HG03378 (cell line): ENCODE data around the gene ANAPC16.
A peak's percentile ranks its signal among the peaks of the same experiment; 100 is the strongest.
"Not testable (repeated sequence)": the region's sequence is repeated elsewhere in the genome, so short reads cannot be mapped to it uniquely, and the experiment has no call there.

Experiments
- ATAC-seq: cut with Tn5 transposase; IDR thresholded peaks from one replicate; pipeline ENCODE4 v1.9.1; 2021; ENCODE audit warnings: mild to moderate bottlenecking, moderate library complexity; ENCODE audit not compliant: unreplicated experiment

ANAPC16 gene

DNA sequence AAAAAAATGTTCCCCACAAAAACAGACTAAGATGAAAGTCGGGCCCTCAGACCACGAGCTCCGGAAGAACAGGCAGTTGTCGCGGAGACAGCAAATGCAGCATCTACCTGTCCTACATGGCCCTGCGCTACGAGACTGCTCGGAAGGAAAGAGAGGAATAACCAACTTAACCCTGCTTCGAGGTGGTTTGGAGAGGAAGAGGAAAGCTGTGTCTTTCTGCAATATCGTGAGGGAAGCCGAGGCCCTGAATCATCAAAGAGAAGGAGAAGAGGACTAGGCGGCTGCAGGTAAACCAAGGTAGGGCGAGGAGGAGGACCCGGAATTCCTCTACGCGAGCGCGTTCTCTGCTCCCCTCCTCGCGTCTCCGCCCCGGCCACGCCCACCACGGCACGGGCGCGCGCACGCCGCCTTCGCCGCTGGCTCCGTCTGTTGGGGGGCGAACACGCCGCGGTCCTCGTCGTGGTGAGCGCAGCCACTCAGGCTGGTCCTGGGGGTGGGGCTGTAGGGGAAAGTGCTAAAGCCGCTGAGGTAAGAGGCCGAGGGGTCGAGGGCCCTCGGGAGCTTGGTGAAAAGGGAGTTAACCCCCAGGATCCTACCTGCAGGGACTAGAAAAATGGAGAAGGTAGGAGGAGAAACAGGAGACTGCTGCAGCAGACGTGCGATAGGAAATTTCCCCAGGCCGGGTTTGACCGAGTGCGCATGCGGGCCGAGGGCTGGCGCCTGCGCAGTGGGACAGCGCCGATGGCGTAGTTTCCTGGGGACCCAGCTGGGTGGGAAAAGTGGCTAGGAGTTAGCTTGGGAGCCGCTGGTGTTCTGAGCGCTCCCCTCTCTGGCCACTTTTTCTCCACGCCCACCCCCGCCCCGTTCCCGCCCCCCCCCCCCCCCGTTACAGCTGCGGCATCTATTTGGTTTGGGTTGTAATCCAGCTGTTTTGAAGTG is at the start of gene ANAPC16, which contains the start of gene ASCC1:
Gene ANAPC16 (plus strand): TSS at position 402 of the 939 bp plus-strand sequence. CDS start 7,903 bp downstream, outside the sequence.
Gene ASCC1 (minus strand): TSS at position 666 of the 939 bp plus-strand sequence. CDS start 2,978 bp downstream, outside the sequence.
- peak; percentile 56 for ATAC-seq

DNA sequence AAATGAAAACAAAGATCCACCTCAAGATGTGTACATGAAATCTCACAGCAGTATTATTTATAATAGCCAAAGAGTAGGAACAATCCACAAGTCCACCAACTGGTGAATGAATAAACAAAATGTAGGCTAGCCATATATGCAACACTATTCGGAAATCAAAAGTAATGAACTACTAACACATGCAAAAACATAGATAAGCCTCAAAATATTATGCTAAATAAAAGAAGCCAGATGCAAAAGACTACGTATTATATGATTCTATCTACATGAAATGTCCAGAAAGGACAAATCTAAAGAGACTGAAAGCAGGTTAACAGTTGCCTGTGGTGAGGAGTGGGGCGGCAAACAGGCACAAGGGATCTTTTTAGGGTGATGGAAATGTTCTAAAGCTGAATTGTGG is 48.7 kb upstream of the ANAPC16 start:
- ATAC-seq, result no peak

- no peak for ATAC-seq
Measured at GRCh38 chr10:72170263-72170662, 45.5 kb upstream of the ANAPC16 start.

GRCh38 chr10:72170733-72171132 is 45.1 kb upstream of the ANAPC16 start:
- no peak for ATAC-seq

DNA sequence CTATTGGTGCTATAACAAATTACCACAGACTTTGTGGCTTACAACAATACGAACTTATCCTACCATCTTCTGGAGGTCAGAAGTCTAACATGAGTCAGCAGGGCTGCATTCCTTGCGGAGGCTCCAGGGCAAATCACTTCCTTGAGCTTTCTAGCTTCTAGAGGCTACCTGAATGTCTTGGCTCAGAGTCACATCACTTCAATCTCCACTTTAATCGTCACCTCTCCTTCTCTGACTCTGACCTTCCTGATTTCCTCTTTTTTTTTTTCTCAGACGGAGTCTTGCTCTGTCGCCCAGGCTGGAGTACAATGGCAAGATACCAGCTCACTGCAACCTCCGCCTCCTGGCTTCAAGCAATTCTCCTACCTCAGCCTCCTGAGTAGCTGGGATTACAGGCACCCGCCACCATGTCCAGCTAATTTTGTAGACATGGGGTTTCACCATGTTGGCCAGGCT is 44.6 kb upstream of the ANAPC16 start:
- ATAC-seq, result no peak

- no peak for ATAC-seq
Measured at GRCh38 chr10:72173262-72173618, 42.6 kb upstream of the ANAPC16 start.

GRCh38 chr10:72173619-72174296 is 42.1 kb upstream of the ANAPC16 start:
- no peak for ATAC-seq

DNA sequence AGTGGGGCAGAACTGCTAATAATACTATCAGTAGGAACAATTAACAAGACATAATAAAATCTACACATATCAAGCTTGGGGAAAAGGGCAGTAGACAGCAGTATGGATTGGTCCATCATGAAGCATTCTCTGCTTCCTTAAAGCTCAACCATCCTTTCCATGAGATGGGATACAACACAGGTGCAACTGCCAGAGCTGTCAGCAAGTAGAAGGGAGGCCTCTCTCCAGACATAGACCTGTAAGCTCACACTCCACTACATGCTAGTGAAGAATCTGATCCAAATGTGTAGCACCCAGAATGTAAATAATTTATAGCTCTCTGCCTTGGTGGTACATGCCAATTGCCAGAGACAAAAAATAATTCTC is 41.5 kb upstream of the ANAPC16 start:
- ATAC-seq, result no peak

- ATAC-seq, result no peak
Measured at GRCh38 chr10:72175149-72175548, 40.7 kb upstream of the ANAPC16 start.

GRCh38 chr10:72176701-72177100 is 39.1 kb upstream of the ANAPC16 start:
- no peak for ATAC-seq

DNA sequence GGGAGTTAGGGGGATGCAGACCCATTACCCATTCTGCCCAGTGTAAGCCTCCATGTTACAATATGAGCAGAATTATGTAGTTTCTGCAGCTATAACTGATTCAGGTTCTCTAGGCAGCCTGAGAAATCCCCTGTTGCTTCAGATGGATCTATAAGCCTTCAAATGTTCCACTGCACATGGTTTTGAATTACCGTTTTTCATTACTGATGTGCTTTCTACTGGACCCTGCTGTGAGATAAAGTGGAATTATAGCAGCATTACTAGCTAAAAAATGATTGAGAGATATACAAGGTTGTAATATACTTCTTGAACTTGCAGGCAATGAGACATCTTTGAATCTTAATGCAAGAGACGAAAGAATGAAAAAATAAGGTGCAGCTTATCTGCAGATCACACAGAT is 38.4 kb upstream of the ANAPC16 start:
- ATAC-seq, result no peak

- ATAC-seq, result no peak
Measured at GRCh38 chr10:72184156-72184555, 31.7 kb upstream of the ANAPC16 start.

DNA sequence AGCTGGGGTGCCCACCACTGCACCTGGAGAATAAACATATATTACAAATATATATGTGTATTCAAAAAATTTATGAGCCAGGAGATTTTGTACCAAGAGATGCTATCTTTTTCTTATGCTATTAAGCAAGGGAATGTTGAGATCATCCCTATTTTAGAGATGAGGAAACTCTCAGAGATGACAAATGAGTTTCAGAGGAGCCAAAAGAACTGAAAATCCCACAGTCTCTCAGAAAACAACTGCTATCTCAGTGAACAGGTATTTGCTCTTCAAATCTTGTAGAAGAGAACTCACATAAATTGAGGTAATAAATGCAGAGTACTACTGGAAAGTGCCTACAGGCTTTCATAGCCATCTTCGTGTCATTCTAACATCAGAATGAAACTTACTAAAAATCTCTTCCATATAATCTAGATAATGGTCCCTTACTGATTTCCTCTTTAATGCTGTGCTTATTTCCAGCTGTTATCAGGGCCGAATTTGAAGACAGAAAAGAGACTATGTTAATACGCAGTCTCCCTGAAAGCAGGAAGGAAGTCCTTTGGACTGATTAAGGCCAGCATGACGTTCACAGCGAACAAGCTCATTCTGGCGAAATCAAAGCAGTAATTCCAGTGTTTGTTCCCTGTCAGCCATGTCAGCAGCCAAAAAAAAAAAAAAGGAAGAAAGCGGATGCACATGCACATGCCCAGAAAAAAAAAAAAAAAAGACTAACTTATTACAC is 29.4 kb upstream of the ANAPC16 start:
- ATAC-seq, result no peak

DNA sequence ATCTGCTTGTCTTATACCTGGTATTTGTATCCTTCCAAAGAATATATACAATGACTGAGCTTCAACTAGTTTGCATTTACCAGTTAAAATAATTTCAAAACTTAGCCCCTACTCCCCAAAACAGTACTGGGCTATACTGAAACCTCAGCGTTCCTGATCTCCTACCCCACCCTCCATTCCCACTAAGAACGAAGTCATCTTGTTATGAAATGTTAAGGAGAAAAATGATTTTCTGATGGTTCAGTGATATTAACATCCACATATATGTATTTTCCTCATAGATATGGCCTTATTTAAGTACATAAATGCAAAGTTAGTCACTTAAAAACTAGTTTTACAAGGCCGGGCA is 28.9 kb upstream of the ANAPC16 start:
- ATAC-seq, result no peak

GRCh38 chr10:72194949-72195348 is 20.9 kb upstream of the ANAPC16 start:
- no peak for ATAC-seq

DNA sequence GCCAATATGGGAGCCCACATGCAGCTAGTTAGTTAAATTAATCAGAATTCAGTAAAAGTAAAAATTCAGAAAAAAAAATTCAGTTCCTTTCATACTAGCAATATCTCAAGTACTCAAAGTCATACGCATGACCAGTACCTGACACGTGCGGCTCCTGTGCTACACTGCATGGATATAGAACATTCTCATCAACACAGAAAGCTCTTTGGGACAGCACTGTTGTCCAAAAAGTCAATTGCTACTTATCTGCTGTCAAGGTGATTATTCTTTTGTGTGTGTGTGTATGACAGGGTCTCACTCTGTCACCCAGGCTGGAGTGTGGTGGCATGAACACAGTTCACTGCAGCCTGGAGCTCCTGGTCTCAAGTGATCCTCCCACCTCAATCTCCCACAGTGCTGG is 14.9 kb upstream of the ANAPC16 start:
- ATAC-seq, result no peak

DNA sequence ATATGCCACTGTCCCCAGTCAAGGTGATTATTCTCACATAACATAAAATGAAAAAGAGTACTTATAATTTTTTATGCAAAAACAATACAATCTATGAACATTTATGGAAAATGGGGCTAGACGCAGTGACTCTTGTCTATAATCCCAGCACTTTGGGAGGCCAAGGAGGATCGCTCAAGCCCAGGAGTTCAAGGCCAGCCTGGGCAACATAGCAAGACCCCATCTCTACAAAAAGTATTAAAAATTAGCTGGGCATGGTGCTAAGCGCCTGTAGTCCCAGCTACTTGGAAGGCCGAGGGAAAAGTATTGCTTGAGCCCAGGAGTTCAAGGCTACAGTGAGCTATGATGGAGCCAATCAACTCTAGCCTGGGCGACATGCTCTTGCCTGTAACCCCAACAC is 14.5 kb upstream of the ANAPC16 start:
- no peak for ATAC-seq

DNA sequence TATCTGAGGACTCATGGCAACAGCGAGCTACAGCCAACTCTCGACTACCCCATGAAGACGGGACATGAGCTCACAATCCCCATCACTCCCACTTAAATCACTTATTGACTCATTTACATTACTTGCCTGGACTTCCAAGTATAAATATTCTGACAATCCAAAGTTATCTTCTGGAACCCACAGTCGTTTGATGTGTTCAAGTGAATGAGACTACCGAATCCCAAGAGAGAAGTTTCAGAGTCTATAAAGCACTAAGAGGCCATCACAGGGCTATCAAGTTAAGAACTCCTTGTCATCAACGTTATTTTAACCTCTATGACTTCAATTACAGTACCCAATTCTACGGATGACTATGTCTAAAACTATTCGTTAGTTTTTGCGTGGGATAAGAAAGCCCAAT is 11.5 kb upstream of the ANAPC16 start:
- ATAC-seq, result no peak

GRCh38 chr10:72204724-72205123 is 11.1 kb upstream of the ANAPC16 start:
- no peak for ATAC-seq

GRCh38 chr10:72206511-72207229 is 9.1 kb upstream of the ANAPC16 start:
- ATAC-seq, result no peak

DNA sequence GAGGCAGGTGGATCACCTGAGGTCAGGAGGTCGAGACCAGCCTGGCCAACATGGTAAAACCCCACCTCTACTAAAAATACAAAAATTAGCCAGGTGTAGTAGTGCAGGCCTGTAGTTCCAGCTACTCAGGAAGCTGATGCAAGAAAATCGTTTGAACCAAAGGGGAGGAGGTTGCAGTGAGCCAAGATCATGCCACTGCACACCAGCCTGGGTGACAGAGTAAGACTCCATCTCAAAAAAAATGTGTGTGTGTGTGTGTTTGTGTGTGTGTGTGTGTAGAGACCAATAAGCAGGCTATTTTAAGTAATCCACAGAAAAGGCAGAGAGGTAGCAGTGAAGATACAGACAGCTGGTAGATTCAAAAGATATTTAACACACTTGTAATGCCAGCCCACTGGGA is 7.3 kb upstream of the ANAPC16 start:
- not testable (repeated sequence) for ATAC-seq
